Adrenal gland (tissue), 5 donors: ENCODE results near the gene MCU.

ENCODE experiments used
- CTCF ChIP-seq, 6 experiments: fragments of 450-650 bp in 4 of 6; fragments of 200-600 bp in 2 of 6; sonication (generic) in 1 of 6; IDR thresholded peaks; 1 replicate in 5 of 6; 2 replicates in 1 of 6; pipeline versions ENCODE4 v1.5.1 to v1.8.0; 2016 to 2021; ENCODE audit warnings: antibody characterized with exemption in 6 of 6, mild to moderate bottlenecking in 2 of 6, moderate library complexity in 1 of 6
- POLR2A ChIP-seq, 2 donors: fragments of 450-650 bp; IDR thresholded peaks; one replicate each; pipeline ENCODE4 v1.6.1; 2017; ENCODE audit warnings: antibody characterized with exemption in 2 of 2, mild to moderate bottlenecking in 2 of 2, moderate library complexity in 1 of 2
- donor health status: DM: no; HTN: no; CAD: no.

DNA sequence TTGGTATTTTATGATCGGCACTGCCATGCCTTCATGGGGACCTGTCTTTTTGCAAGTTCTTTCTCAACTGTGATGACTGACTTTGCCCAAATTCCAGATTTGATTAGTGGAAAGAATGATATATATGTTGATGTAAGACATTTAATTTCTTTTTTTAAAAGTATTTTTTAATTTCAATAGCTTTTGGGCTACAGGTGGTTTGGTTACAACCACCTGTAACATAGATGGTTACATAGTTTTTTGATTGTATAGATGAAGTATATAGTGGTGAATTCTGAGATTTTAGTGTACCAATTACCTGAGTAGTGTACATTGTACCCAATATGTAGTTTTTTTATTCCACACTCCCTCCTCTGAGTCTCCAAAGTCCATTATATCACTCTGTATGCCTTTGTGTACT lies 69.6 kb downstream of the MCU start:
- TF ChIP-seq CTCF (IDR thresholded peaks at IDR 0.05) (no peak), POLR2A (IDR thresholded peaks at IDR 0.05) (no peak)
